HL-60 (cell line): ENCODE data around the gene KLHL33.

Source experiments
- DNase-seq, 2 experiments: peaks; one replicate each; pipeline ENCODE4 v3.0.0-alpha.2; 2010 to 2020; ENCODE audit warnings: low read depth in 1 of 2, low spot score in 1 of 2
- H3K27ac ChIP-seq: fragments of 250-450 bp; sonication (Bioruptor Pico); replicated peaks from 2 replicates; pipeline ENCODE4 v1.5.1; 2020; ENCODE audit warnings: mild to moderate bottlenecking, moderate library complexity
- H3K27me3 ChIP-seq: fragments of 250-450 bp; sonication (Bioruptor Pico); 2 replicates; pipeline ENCODE4 v1.5.1; 2021; ENCODE audit warnings: mild to moderate bottlenecking, moderate library complexity; ENCODE audit not compliant: insufficient read depth, poor library complexity, severe bottlenecking
- H3K4me3 ChIP-seq: replicated peaks from 2 replicates; pipeline ENCODE4 v1.5.1; 2011; ENCODE audit warnings: mild to moderate bottlenecking, control low read depth, low read length; ENCODE audit not compliant: insufficient read depth
- CTCF ChIP-seq: IDR thresholded peaks from one replicate; pipeline ENCODE4 v1.5.1; 2011; ENCODE audit warnings: low read length, control low read depth, inconsistent platforms; ENCODE audit not compliant: insufficient read depth
- GABPA ChIP-seq: IDR thresholded peaks from 2 replicates; pipeline ENCODE4 v1.6.1; 2012; ENCODE audit warnings: low read depth
- POLR2AphosphoS5 ChIP-seq: IDR thresholded peaks from 2 replicates; pipeline ENCODE4 v1.6.1; 2012; ENCODE audit warnings: low read depth
- REST ChIP-seq: IDR thresholded peaks from 2 replicates; pipeline ENCODE4 v1.6.1; 2012; ENCODE audit warnings: low read depth; ENCODE audit not compliant: insufficient replicate concordance
- SPI1 ChIP-seq: IDR thresholded peaks from 2 replicates; pipeline ENCODE4 v1.6.1; 2012; ENCODE audit warnings: low read depth, mild to moderate bottlenecking, borderline replicate concordance

The KLHL33 gene

GRCh38 chr14:20412876-20413743 lies 22.9 kb downstream of the KLHL33 start, which contains the start of gene TEP1:
TEP1 (minus strand) TSS chr14:20413501; CDS start chr14:20408439, 5,062 bp downstream.
- H3K4me3 ChIP-seq: peak within 1 kb of the TSS; percentile 91
- DNase-seq: peak; percentile 47 to 78
- H3K27me3 ChIP-seq: no peaks in the 10 kb centered on the region
- H3K27ac ChIP-seq: peak within 1 kb of the TSS; percentile 64
- TF ChIP-seq POLR2AphosphoS5 (no peak), GABPA (no peak), SPI1 (no peak), CTCF (no peak), REST (no peak)

GRCh38 chr14:20412411-20412810 lies 23.6 kb downstream of the KLHL33 start:
- TF ChIP-seq SPI1: no peak
- TF ChIP-seq POLR2AphosphoS5: no peak
- TF ChIP-seq GABPA: no peak
- TF ChIP-seq CTCF: no peak
- no peak for TF ChIP-seq REST
- Histone ChIP-seq H3K4me3 (peak overlapping the region; percentile 91), H3K27me3 (no peaks in the 10 kb centered on the region), H3K27ac (no peak overlapping the region)
- DNase-seq: no peak

DNA sequence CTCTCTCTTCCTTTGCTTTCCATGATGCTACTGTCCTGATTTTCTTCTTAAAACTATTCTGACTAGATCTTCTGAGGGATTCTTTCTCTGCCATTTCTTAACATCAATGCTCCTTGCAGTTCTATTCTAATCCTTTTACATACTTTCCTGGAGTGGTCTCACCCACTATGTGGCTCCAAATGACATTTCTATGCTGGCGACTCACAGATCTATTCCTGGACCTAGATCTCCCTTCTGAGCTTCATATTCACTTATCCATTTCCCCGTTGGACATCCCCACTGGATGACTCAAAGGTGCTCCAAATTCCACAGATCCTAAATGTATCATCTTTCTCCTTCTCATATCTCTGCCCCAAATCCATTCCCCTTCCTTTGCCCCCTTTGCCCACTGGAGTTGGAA lies 26.7 kb downstream of the KLHL33 start:
- TF ChIP-seq SPI1 (no peak), REST (no peak), CTCF (no peak), POLR2AphosphoS5 (no peak), GABPA (no peak)
- no peak for DNase-seq
- Histone ChIP-seq H3K4me3 (no peak overlapping the region), H3K27ac (no peak overlapping the region), H3K27me3 (no peaks in the 10 kb centered on the region)
